NCI-H2196 (cell line): ENCODE results near the gene ITGB6.

Experiments used
- DNase-seq: peaks from one replicate; lab custom pipeline; 2025; ENCODE audit not compliant: unreplicated experiment; lab: John Stamatoyannopoulos, UW

Gene ITGB6

GRCh38 chr2:160222546-160223283 lies 22.6 kb upstream of the ITGB6 start:
- DNase-seq: no peak

GRCh38 chr2:160221391-160222276 lies 21.6 kb upstream of the ITGB6 start:
- DNase-seq: no peak

GRCh38 chr2:160220545-160221009 lies 20.5 kb upstream of the ITGB6 start:
- DNase-seq: no peak

GRCh38 chr2:160220026-160220425 lies 20.0 kb upstream of the ITGB6 start:
- DNase-seq: no peak

- DNase-seq: no peak
Measured at GRCh38 chr2:160214461-160215445, 14.7 kb upstream of the ITGB6 start.

GRCh38 chr2:160213511-160213910 lies 13.4 kb upstream of the ITGB6 start:
- DNase-seq: no peak

- peak; percentile 28 for DNase-seq
Measured at GRCh38 chr2:160210599-160211138, 10.6 kb upstream of the ITGB6 start.

DNA sequence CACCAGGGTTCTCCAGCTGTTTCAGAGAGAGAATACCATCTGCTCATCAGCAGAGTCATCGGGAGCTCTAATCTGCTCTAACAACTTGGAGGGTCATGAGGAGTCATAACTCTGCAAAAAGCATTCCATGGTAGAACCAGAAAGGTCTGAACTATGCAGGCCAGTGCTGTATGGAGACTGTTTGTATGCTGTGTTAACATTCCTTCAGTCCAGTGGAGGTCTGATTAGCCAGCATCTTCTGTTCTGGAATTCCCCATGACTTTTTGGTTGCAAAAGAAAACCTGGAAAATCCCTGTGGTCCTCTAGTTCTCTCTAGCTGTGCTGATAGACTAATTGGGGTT lies 9.4 kb upstream of the ITGB6 start:
- DNase-seq: no peak

- no peak for DNase-seq
Measured at GRCh38 chr2:160208655-160209515, 8.8 kb upstream of the ITGB6 start.

DNA sequence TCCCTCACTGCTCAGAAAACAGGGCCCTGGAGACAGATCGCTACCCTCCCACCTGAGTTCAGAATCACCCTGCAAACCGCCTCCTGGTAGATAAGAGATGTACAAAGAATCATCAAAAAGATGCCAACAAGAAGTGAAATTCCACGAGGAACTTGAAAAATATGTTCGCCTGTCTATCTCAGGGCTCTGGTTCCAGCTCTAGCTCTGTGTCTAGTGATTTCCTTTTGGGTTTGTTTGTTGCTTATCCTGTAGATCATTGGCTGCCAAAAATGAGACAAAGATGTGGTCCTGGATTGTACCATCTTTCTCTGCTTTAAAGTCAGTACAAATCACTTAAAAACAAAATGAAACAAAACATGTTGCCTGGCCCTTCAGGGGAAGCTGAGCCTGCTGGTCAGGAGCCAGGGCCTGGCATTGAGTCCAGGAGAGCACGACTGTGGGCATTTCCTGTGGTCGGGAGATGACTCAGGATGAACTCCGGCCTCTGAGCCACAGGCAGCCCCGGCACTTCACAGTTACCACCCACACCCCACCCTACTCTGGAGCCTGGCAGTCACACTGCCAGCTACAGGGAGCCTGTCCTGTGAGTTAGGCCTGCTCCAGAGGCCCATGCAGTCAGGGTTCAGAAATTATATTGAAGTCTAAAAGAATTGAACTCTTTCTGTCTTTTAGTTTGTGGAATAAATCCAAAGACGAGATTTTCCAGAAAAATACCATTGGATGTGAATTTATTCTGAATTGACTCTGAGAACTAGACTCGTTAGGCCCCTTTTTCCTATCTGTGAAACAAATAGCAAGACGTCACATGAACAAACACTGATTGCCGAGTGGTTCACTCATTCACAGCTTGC lies 8.0 kb upstream of the ITGB6 start:
- DNase-seq: peak; percentile 48

- DNase-seq: no peak
Measured at GRCh38 chr2:160207271-160207670, 7.2 kb upstream of the ITGB6 start.

DNA sequence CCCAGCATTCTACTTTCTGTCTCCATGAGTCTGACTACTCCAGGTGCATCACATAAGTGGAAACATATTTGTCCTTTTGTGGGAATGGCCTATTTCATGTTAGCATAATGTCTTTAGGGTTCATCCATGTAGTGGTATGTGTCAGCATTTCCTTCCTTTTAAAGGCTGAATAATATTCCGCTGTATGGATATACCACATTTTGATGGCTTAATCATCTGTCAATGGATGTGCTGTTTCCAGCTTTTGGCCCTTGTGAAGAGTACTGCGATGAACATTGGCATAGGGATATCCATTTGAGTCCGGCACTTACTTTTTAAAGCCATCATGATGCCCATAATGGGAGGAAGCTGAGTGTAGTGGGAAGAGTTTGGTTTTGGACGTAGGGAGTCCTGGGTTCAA lies 6.4 kb upstream of the ITGB6 start:
- DNase-seq: no peak

- no peak for DNase-seq
Measured at GRCh38 chr2:160205505-160205904, 5.4 kb upstream of the ITGB6 start.

GRCh38 chr2:160203422-160203821 lies 3.4 kb upstream of the ITGB6 start:
- no peak for DNase-seq

DNA sequence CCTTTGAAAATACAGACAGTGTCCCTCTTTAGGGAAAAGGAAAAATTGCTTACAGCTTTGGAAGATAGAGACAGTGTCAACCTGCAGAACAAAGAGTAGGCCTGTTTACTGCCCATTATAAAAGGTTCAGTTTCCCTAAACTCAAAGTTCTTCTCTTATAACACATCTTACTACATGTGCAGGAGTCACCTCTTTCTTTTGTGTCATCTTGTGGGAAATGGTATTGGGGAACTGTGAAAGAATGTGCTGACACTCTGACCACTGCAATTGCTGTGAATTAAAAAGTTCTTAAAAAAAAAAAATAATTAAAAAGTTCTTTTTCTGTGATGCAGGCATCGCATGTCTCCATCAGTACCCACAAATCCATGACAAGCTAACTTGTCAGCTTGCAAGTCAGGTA lies 2.9 kb upstream of the ITGB6 start:
- no peak for DNase-seq

DNA sequence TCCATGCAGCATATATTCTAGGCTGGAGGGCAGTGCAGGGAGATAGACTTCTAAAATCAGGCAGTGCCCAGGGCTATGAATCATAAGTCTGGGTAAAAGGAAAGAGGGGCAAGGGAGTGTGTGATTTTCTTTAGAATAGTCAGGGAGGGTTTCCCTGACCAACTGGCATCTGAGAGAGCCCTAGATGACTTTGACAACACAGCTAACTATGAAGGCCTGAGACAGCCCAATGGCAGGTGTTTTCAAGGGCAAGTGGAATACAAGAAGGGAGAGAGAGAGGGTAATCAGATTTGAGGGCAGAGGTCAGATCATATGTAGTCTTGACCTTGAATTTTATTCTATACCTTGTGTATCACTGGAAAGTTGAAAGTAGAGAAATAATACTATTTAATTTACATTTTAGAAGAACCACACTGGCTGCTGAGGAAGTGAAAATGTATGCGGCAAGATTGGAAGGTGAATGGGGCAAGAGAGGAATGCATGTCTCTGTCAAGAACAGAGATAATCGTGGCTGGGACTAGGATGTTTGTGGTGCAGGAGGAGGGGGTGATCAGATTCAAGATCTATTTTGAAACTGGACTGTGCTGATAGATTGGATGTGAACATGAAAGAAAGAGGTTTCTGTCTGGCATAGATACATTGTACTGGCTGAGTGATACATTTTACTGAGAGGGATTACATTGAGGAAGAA lies 1.9 kb upstream of the ITGB6 start:
- DNase-seq: no peak

DNA sequence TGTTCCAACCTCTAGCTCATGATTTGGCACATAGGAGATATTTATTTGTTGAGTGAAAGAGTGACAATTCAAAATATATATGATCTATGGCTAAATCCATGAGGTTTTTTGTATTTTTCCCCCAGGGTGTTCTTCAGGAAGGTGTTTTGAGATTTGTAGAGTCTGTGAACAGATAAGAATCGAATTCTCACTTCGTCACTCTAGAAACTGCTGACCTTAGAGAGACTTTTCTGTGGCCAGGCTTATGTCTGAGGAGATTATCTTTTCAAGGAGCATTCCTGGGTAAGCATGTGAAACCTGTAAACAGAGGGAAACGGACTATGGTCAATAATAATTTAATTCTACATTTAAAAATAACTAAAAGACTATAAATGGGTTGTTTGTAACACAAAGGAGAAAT lies 849 bp upstream of the ITGB6 start:
- no peak for DNase-seq

DNA sequence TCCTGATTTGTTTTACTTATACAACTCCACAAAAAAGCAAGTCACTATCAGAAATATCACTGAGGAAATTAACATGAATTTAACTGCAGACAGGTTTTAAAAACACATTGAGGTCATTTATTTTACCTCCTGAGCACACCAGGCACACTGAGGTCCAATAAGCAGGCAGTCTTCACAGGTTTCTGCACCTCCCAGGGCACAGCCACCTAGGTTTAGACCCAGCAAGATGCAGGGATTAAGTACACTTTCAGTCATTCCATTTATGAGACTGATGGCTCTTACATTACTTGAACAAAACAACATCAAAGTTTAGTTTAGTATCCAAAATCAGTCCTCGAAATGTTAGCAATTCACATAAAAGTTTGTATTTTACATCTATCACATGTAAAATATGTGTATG lies 1.0 kb downstream of the ITGB6 start:
- DNase-seq: no peak
